COR-L47 (cell line): ENCODE data around the gene CDKAL1.
"Not testable (repeated sequence)": the region's sequence is repeated elsewhere in the genome, so short reads cannot be mapped to it uniquely, and the experiment has no call there.

Experiments
- DNase-seq: peaks from one replicate; lab custom pipeline; 2025; lab: John Stamatoyannopoulos, UW

The CDKAL1 gene

GRCh38 chr6:21031182-21031581 is 496.9 kb downstream of the CDKAL1 start:
- DNase-seq = no peak

GRCh38 chr6:21033084-21033483 is 498.8 kb downstream of the CDKAL1 start:
- DNase-seq = no peak

- DNase-seq = no peak
Observed at GRCh38 chr6:21033575-21034026, 499.3 kb downstream of the CDKAL1 start.

- no peak for DNase-seq
Observed at GRCh38 chr6:21034345-21034744, 500.1 kb downstream of the CDKAL1 start.

- DNase-seq = no peak
Observed at GRCh38 chr6:21037453-21037852, 503.2 kb downstream of the CDKAL1 start.

- DNase-seq = no peak
Observed at GRCh38 chr6:21039926-21040325, 505.7 kb downstream of the CDKAL1 start.

GRCh38 chr6:21045135-21045700 is 511.0 kb downstream of the CDKAL1 start:
- DNase-seq = no peak

- DNase-seq = no peak
Observed at GRCh38 chr6:21046276-21046675, 512.0 kb downstream of the CDKAL1 start.

- no peak for DNase-seq
Observed at GRCh38 chr6:21048047-21048446, 513.8 kb downstream of the CDKAL1 start.

GRCh38 chr6:21049148-21049547 is 514.9 kb downstream of the CDKAL1 start:
- no peak for DNase-seq

GRCh38 chr6:21049572-21049971 is 515.3 kb downstream of the CDKAL1 start:
- DNase-seq = no peak

GRCh38 chr6:21050935-21051334 is 516.7 kb downstream of the CDKAL1 start:
- DNase-seq = no peak

GRCh38 chr6:21051777-21052176 is 517.5 kb downstream of the CDKAL1 start:
- DNase-seq = no peak

- DNase-seq = no peak
Observed at GRCh38 chr6:21053612-21054011, 519.4 kb downstream of the CDKAL1 start.

GRCh38 chr6:21055480-21055879 is 521.2 kb downstream of the CDKAL1 start:
- DNase-seq = not testable (repeated sequence)

- no peak for DNase-seq
Observed at GRCh38 chr6:21061892-21062291, 527.6 kb downstream of the CDKAL1 start.

- DNase-seq = no peak
Observed at GRCh38 chr6:21064756-21065340, 530.6 kb downstream of the CDKAL1 start.

- no peak for DNase-seq
Observed at GRCh38 chr6:21067521-21067920, 533.3 kb downstream of the CDKAL1 start.

- no peak for DNase-seq
Observed at GRCh38 chr6:21070620-21071019, 536.4 kb downstream of the CDKAL1 start.

- DNase-seq = no peak
Observed at GRCh38 chr6:21071780-21072468, 537.7 kb downstream of the CDKAL1 start.

- DNase-seq = no peak
Observed at GRCh38 chr6:21073318-21073839, 539.1 kb downstream of the CDKAL1 start.

GRCh38 chr6:21074484-21074883 is 540.2 kb downstream of the CDKAL1 start:
- DNase-seq = no peak

GRCh38 chr6:21075986-21076385 is 541.7 kb downstream of the CDKAL1 start:
- no peak for DNase-seq
